ENCODE measurements around the gene CPTP. TPM values are rescaled to one million over a fixed set of nuclear protein-coding genes. Genes with fewer than 3 reads are reported as not detected.
A peak's percentile ranks its signal among the peaks of the same experiment; 100 is the strongest.

Gene CPTP
- total RNA-seq, 2 donors from 2014 or later = 35.6 to 64.1 TPM

- H3K4me3 ChIP-seq = peak overlapping the region; percentile 91 to 96
- H3K4me1 ChIP-seq = peaks cover 0 to 64% of the 10 kb centered on the region in 2 donors
- no peak for DNase-seq (ENCODE audit: low spot score)
- no peaks in the 10 kb centered on the region for H3K9me3 ChIP-seq
- peak overlapping the region; percentile 76 to 91 for H3K27ac ChIP-seq
- peaks cover 24% of the 10 kb centered on the region for H3K36me3 ChIP-seq
- H3K27me3 ChIP-seq = no peaks in the 10 kb centered on the region
- no peak for TF ChIP-seq CTCF (IDR thresholded peaks at IDR 0.05)
Observed at GRCh38 chr1:1325288-1326074, 879 bp downstream of the CPTP start.

DNA sequence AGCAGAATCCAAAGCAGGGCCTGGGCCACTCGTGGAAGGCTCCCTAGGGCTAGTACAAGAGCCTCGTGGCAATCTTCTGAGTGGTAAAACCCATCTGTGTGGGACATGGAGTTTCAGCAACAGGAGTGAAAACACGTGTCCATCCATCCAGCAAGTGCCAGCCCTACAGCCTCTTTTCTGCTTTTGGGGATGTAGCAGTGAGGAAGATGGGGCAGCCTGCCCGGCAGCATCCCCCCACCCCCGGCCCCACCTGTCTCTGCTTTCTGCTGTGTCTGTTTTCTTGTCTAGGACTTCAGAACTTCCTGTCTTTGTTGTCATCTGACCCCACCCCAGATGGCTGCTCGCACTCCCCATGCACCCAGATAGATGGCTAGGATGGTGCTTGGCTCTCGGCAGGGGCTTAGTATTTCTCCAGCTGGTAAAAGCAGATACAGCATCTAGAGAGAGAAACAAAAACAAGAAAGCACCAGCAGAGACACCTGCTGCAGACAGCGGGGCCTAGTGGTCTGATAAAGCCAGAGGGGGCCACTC is 1.5 kb downstream of the CPTP start:
- DNase-seq (ENCODE audit: low spot score) = no peak
- H3K4me3 ChIP-seq = peak overlapping the region in 1 of 2 donors; percentile 91
- H3K9me3 ChIP-seq = no peaks in the 10 kb centered on the region
- H3K27ac ChIP-seq = peak overlapping the region; percentile 76 to 91
- H3K27me3 ChIP-seq = no peaks in the 10 kb centered on the region
- H3K4me1 ChIP-seq = peaks cover 0 to 64% of the 10 kb centered on the region in 2 donors
- no peak for TF ChIP-seq CTCF (IDR thresholded peaks at IDR 0.05)
- H3K36me3 ChIP-seq = peaks cover 23% of the 10 kb centered on the region

- Histone ChIP-seq H3K27ac (no peak overlapping the region), H3K4me3 (no peak overlapping the region), H3K27me3 (no peaks in the 10 kb centered on the region), H3K36me3 (peaks cover 23% of the 10 kb centered on the region), H3K4me1 (peaks cover 0 to 56% of the 10 kb centered on the region in 2 donors), H3K9me3 (no peaks in the 10 kb centered on the region)
- TF ChIP-seq CTCF (IDR thresholded peaks at IDR 0.05) = no peak
- DNase-seq (ENCODE audit: low spot score) = no peak
Observed at GRCh38 chr1:1327291-1327690, 2.7 kb downstream of the CPTP start.

DNA sequence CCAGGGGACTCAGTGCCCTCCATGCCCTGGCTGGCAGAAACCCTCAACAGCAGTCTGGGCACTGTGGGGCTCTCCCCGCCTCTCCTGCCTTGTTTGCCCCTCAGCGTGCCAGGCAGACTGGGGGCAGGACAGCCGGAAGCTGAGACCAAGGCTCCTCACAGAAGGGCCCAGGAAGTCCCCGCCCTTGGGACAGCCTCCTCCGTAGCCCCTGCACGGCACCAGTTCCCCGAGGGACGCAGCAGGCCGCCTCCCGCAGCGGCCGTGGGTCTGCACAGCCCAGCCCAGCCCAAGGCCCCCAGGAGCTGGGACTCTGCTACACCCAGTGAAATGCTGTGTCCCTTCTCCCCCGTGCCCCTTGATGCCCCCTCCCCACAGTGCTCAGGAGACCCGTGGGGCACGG is 3.7 kb downstream of the CPTP start:
- no peak overlapping the region for H3K4me3 ChIP-seq
- H3K9me3 ChIP-seq = no peaks in the 10 kb centered on the region
- peaks cover 0 to 47% of the 10 kb centered on the region in 2 donors for H3K4me1 ChIP-seq
- no peak for DNase-seq (ENCODE audit: low spot score)
- H3K27ac ChIP-seq = no peak overlapping the region
- peaks cover 23% of the 10 kb centered on the region for H3K36me3 ChIP-seq
- H3K27me3 ChIP-seq = no peaks in the 10 kb centered on the region
- TF ChIP-seq CTCF (IDR thresholded peaks at IDR 0.05) = no peak

DNA sequence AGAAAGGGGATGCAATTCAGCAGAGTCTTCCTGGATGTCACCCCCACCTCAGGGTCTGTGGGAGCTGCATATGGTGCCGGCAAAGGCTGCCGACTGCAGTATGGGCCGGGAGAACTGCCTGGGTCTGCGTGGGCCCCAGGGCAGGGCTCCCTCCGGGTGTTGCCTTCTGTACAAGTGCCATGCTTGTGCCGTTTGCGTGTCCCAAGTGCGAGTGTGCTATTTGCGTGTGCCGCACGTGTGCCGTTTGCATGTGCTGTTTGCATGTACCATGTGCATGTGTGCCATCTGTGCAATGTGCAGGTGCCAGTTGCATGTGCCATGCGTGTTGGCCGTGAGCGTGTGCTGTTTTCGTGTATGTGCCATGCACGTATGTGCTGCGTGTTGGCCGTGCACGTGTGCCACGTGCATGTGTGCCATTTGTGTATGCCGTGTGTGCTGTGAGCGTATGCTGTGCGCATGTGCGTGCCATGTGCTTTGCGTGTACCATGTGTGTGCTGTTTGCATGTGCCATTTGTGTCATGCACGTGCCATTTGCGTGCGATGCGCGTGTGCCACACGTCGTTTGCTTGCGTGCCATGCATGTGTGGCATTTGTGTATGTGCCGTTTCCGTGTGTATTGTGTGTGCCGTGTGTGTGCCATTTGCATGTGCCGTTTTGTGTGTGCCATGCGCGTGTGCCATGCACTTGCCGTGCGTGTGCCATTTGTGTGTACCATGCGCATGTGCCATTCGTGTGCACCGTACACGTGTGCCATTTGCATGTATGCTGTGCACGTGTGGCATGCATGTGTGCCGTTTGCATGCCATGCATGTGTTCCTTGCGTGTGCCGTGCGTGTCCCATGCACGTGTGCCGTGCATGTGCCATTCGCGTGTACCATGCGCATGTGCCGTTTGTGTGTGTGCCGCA is 5.0 kb downstream of the CPTP start:
- H3K9me3 ChIP-seq = no peaks in the 10 kb centered on the region
- DNase-seq (ENCODE audit: low spot score) = no peak
- H3K27me3 ChIP-seq = no peaks in the 10 kb centered on the region
- no peak overlapping the region for H3K27ac ChIP-seq
- peaks cover 23% of the 10 kb centered on the region for H3K36me3 ChIP-seq
- TF ChIP-seq CTCF (IDR thresholded peaks at IDR 0.05) = no peak
- H3K4me1 ChIP-seq = peaks cover 0 to 46% of the 10 kb centered on the region in 2 donors
- no peak overlapping the region for H3K4me3 ChIP-seq

Data from right atrium auricular region (tissue), 2 donors.